Measurements from ENCODE around the gene HSD11B2.

HSD11B2 gene

DNA sequence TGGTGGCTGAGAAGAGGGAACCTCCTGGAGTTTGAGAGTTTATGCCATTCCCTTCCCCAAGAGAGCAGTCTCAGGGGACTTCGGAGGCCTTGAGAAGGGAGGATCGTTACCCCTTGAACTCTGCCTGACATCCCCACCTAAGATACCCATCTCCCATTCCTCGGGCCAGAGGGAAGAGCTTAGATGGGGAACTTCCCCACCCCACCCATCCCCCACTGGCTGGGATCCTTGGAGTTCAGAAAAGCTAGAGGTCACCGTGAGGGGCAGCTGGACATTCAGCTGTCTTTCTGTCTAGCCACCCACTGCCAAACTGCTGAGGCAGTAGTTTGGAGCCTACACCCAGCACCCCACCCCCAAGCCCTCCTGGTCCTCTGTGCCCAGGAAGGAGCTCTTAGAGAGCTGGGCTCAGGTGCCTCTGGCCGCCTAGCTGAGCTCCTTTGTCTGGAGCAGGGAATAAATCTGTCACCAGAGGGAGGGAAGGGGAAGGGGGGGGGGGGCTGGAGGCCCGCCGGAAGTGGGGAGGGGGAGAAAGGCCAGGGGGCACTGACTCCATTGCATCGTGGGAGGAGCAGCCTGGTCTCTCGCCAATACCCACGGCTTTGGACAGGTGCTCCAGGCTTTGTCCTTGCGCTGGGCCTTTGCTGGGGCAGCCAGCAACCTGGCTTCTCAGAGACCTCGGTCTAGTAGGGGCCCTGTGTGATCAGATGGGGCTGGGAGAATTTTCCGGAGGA is 1.0 kb downstream of the HSD11B2 start:
- TF ChIP-seq TAF1 (IDR thresholded peaks at IDR 0.05; ENCODE audit: borderline replicate concordance, insufficient read depth, low read length), result no peak
- TF ChIP-seq POLR2AphosphoS5 (IDR thresholded peaks at IDR 0.05; ENCODE audit: low read depth, low read length), result no peak
- TF ChIP-seq FOXP2 (optimal IDR thresholded peaks at IDR 0.05; ENCODE audit: borderline replicate concordance, extremely low read depth, extremely low read length, insufficient read depth), result no peak
- TF ChIP-seq, protein P1, sequence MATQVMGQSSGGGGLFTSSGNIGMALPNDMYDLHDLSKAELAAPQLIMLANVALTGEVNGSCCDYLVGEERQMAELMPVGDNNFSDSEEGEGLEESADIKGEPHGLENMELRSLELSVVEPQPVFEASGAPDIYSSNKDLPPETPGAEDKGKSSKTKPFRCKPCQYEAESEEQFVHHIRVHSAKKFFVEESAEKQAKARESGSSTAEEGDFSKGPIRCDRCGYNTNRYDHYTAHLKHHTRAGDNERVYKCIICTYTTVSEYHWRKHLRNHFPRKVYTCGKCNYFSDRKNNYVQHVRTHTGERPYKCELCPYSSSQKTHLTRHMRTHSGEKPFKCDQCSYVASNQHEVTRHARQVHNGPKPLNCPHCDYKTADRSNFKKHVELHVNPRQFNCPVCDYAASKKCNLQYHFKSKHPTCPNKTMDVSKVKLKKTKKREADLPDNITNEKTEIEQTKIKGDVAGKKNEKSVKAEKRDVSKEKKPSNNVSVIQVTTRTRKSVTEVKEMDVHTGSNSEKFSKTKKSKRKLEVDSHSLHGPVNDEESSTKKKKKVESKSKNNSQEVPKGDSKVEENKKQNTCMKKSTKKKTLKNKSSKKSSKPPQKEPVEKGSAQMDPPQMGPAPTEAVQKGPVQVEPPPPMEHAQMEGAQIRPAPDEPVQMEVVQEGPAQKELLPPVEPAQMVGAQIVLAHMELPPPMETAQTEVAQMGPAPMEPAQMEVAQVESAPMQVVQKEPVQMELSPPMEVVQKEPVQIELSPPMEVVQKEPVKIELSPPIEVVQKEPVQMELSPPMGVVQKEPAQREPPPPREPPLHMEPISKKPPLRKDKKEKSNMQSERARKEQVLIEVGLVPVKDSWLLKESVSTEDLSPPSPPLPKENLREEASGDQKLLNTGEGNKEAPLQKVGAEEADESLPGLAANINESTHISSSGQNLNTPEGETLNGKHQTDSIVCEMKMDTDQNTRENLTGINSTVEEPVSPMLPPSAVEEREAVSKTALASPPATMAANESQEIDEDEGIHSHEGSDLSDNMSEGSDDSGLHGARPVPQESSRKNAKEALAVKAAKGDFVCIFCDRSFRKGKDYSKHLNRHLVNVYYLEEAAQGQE (IDR thresholded peaks at IDR 0.05; ENCODE audit: insufficient read depth in 1 of 2, low read depth in 2 of 2, low read length in 2 of 2), result no peak
- no peak for TF ChIP-seq SIN3A (IDR thresholded peaks at IDR 0.05; ENCODE audit: borderline replicate concordance, insufficient read depth, low read length)

DNA sequence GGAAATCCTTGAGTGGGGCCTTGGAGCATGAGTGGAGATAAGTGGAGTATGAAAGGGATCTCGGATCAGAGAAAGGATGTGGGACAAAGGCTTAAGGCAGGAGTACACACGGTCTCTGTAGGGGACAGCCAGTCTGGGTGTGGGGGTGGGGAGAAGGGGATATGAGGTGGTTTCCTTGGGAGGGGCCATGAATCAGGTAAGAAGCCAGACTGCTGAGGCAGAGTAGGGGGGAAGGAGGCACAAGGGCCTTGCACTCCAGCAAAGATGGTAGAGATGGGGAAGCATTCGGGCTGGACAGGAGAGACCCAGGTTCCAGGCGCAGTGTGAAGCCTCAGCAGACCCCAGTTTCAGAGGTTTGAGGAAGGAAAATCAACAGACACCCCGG is 1.6 kb downstream of the HSD11B2 start:
- TF ChIP-seq, protein P1 (IDR thresholded peaks at IDR 0.05; ENCODE audit: insufficient read depth in 1 of 2, low read depth in 2 of 2, low read length in 2 of 2), result no peak
- TF ChIP-seq TAF1 (IDR thresholded peaks at IDR 0.05; ENCODE audit: borderline replicate concordance, insufficient read depth, low read length), result no peak
- TF ChIP-seq SIN3A (IDR thresholded peaks at IDR 0.05; ENCODE audit: borderline replicate concordance, insufficient read depth, low read length), result no peak
- TF ChIP-seq FOXP2 (optimal IDR thresholded peaks at IDR 0.05; ENCODE audit: borderline replicate concordance, extremely low read depth, extremely low read length, insufficient read depth), result no peak

DNA sequence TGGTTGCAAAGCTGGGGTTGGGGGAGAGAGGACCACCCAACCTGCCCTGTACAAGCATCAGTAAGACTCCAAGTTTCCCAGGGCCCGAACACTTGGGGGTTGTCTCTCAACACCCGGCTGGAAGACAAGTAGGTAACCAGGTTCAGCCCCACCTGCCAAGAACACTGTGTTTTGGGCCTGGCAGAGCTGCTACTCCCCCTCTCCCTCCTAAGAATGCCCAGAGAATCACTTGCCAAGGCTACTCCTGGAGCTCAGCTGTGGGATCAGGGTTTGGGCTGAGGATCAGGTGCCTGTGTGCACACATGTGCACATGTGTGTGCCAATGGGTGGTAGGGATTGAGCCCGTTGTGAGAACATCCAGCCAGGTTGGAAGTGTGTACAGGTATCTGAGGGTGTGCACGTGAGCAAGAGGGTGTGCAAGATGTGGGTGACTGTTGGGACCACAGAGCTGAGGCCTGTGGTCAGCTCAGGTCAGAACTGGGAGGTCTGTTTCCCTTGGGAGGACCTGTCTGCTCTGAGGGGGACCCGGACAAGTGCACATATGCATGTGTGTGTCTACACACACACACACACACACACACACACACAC is 2.3 kb downstream of the HSD11B2 start:
- TF ChIP-seq, protein P1 (IDR thresholded peaks at IDR 0.05; ENCODE audit: insufficient read depth in 1 of 2, low read depth in 2 of 2, low read length in 2 of 2), result no peak
- TF ChIP-seq POLR2AphosphoS5 (IDR thresholded peaks at IDR 0.05; ENCODE audit: low read depth, low read length) (no peak), SIN3A (IDR thresholded peaks at IDR 0.05; ENCODE audit: borderline replicate concordance, insufficient read depth, low read length) (no peak), FOXP2 (optimal IDR thresholded peaks at IDR 0.05; ENCODE audit: borderline replicate concordance, extremely low read depth, extremely low read length, insufficient read depth) (no peak), TAF1 (IDR thresholded peaks at IDR 0.05; ENCODE audit: borderline replicate concordance, insufficient read depth, low read length) (no peak)

DNA sequence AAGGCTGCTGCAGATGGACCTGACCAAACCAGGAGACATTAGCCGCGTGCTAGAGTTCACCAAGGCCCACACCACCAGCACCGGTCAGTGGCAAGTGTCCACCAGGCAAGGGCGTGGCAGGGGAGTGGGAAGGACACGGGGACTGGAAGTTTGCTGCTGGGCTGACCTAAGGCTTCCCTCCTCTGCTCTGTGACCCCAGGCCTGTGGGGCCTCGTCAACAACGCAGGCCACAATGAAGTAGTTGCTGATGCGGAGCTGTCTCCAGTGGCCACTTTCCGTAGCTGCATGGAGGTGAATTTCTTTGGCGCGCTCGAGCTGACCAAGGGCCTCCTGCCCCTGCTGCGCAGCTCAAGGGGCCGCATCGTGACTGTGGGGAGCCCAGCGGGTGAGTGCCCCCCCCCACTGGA is 4.8 kb downstream of the HSD11B2 start:
- TF ChIP-seq FOXP2 (optimal IDR thresholded peaks at IDR 0.05; ENCODE audit: borderline replicate concordance, extremely low read depth, extremely low read length, insufficient read depth) (no peak), TAF1 (IDR thresholded peaks at IDR 0.05; ENCODE audit: borderline replicate concordance, insufficient read depth, low read length) (no peak), POLR2AphosphoS5 (IDR thresholded peaks at IDR 0.05; ENCODE audit: low read depth, low read length) (no peak)
- TF ChIP-seq, protein P1 (IDR thresholded peaks at IDR 0.05; ENCODE audit: insufficient read depth in 1 of 2, low read depth in 2 of 2, low read length in 2 of 2), result no peak

All from PFSK-1 (cell line).